Measurements from ENCODE around the gene KDM2A. TPM values are rescaled to one million over a fixed set of nuclear protein-coding genes. Genes with fewer than 3 reads are reported as not detected.

Gene KDM2A
- total and polyA plus RNA-seq, 2 experiments from 2014 or later: 25.0 to 54.1 TPM

- Histone ChIP-seq H3K9me2 (ENCODE audit: insufficient read depth) (no peaks in the 10 kb centered on the region), H3K27me3 (ENCODE audit: insufficient read depth) (no peaks in the 10 kb centered on the region), H3K79me2 (replicated peaks; ENCODE audit: insufficient read depth) (no peaks in the 10 kb centered on the region), H3K4me1 (ENCODE audit: insufficient read depth) (peaks cover 15% of the 10 kb centered on the region; the same call in 1 of the 2 replicates), H3K4me2 (peak overlapping the region; percentile 96), H3K27ac (ENCODE audit: low read depth) (no peak overlapping the region), H3K4me3 (peak overlapping the region; percentile 87), H2AFZ (no peak overlapping the region), H3F3A (replicated peaks; ENCODE audit: low read depth) (peaks cover 4% of the 10 kb centered on the region; the same call in 1 of the 2 replicates), H3K36me3 (ENCODE audit: insufficient read depth) (no peaks in the 10 kb centered on the region), H4K20me1 (replicated peaks; ENCODE audit: insufficient read depth) (no peaks in the 10 kb centered on the region)
- H3K36me3 Mint-ChIP-seq (ENCODE audit: low read depth): peaks cover 14% of the 10 kb centered on the region
- no peak overlapping the region for H3K27ac Mint-ChIP-seq
- H3K4me3 Mint-ChIP-seq: no peak overlapping the region
- peaks cover 13% of the 10 kb centered on the region for H3K27me3 Mint-ChIP-seq (ENCODE audit: insufficient read depth, low read depth, poor library complexity)
- peaks cover 3% of the 10 kb centered on the region; the same call in 1 of the 3 replicates for H3K4me1 Mint-ChIP-seq
- no peak for TF ChIP-seq EZH2phosphoT487 (IDR thresholded peaks at IDR 0.05; ENCODE audit: unreplicated experiment)
- TF ChIP-seq POLR2AphosphoS5 (IDR thresholded peaks at IDR 0.05; ENCODE audit: low read depth): no peak
- TF ChIP-seq ZNF331 (CRISPR knock-in tag; IDR thresholded peaks at IDR 0.05; ENCODE audit: low read depth): no peak
- TF ChIP-seq ZNF114 (CRISPR knock-in tag; IDR thresholded peaks at IDR 0.05): no peak
- no peak for TF ChIP-seq CREB1 (CRISPR knock-in tag; IDR thresholded peaks at IDR 0.05; ENCODE audit: low read depth)
- TF ChIP-seq ZNF462 (CRISPR knock-in tag; IDR thresholded peaks at IDR 0.05): no peak
- TF ChIP-seq JUNB (IDR thresholded peaks at IDR 0.05; ENCODE audit: unreplicated experiment): no peak
- TF ChIP-seq NANOG (IDR thresholded peaks at IDR 0.05; ENCODE audit: borderline replicate concordance): no peak
- TF ChIP-seq, protein P1, sequence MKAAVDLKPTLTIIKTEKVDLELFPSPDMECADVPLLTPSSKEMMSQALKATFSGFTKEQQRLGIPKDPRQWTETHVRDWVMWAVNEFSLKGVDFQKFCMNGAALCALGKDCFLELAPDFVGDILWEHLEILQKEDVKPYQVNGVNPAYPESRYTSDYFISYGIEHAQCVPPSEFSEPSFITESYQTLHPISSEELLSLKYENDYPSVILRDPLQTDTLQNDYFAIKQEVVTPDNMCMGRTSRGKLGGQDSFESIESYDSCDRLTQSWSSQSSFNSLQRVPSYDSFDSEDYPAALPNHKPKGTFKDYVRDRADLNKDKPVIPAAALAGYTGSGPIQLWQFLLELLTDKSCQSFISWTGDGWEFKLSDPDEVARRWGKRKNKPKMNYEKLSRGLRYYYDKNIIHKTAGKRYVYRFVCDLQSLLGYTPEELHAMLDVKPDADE (IDR thresholded peaks at IDR 0.05): no peak
- TF ChIP-seq EZH2 (IDR thresholded peaks at IDR 0.05; ENCODE audit: low read depth, unreplicated experiment): no peak
- TF ChIP-seq STAT1 (IDR thresholded peaks at IDR 0.05; ENCODE audit: unreplicated experiment): no peak
- no peak for TF ChIP-seq REST (IDR thresholded peaks at IDR 0.05; ENCODE audit: unreplicated experiment)
- TF ChIP-seq CTCF (conservative IDR thresholded peaks at IDR 0.05; ENCODE audit: low read depth in 2 of 2): no peak
- ATAC-seq (no peak), DNase-seq (ENCODE audit: low spot score) (no peak)
- H3K9me3 Mint-ChIP-seq: peaks cover 6% of the 10 kb centered on the region
Measured at GRCh38 chr11:67301313-67301921, 182.4 kb downstream of the KDM2A start.

Data from GM23338 (cell line).